GM23338 (cell line): ENCODE data around the gene GAGE1. TPM values are rescaled to one million over a fixed set of nuclear protein-coding genes. Genes with fewer than 3 reads are reported as not detected.

Experiments used
- ATAC-seq: fragments of 200-7000 bp; cut with Tn5 transposase; 3 replicates; pipeline ENCODE4 v1.9.1; 2020
- DNase-seq: peaks from one replicate; pipeline ENCODE4 v3.0.0-alpha.2; 2015; ENCODE audit warnings: low spot score
- H2AFZ ChIP-seq: fragments of 200-600 bp; sonication (generic); 2 replicates; pipeline ENCODE4 v1.8.0; 2016; ENCODE audit warnings: antibody characterized with exemption, mild to moderate bottlenecking, moderate library complexity
- H3F3A ChIP-seq: fragments of 200-600 bp; sonication (generic); replicated peaks from 2 replicates; pipeline ENCODE4 v1.8.0; 2017; ENCODE audit warnings: antibody characterized with exemption, mixed run types, low read depth
- H3K27ac ChIP-seq: fragments of 200-600 bp; sonication (generic); 2 replicates; pipeline ENCODE4 v1.6.1; 2016; ENCODE audit warnings: low read depth
- H3K27me3 ChIP-seq: fragments of 200-600 bp; sonication (generic); 2 replicates; pipeline ENCODE4 v1.8.0; 2016; ENCODE audit warnings: mild to moderate bottlenecking, mixed run types, moderate library complexity; ENCODE audit not compliant: insufficient read depth
- H3K36me3 ChIP-seq: fragments of 200-600 bp; sonication (generic); 2 replicates; pipeline ENCODE4 v1.8.0; 2016; ENCODE audit warnings: mild to moderate bottlenecking; ENCODE audit not compliant: insufficient read depth
- H3K4me1 ChIP-seq: fragments of 200-600 bp; sonication (generic); 2 replicates; pipeline ENCODE4 v1.8.0; 2016; ENCODE audit warnings: mild to moderate bottlenecking, moderate library complexity; ENCODE audit not compliant: insufficient read depth
- H3K4me2 ChIP-seq: fragments of 200-600 bp; sonication (generic); 2 replicates; pipeline ENCODE4 v1.7.1; 2017; ENCODE audit warnings: mixed run types
- H3K4me3 ChIP-seq: fragments of 200-600 bp; sonication (generic); 2 replicates; pipeline ENCODE4 v1.6.1; 2016; ENCODE audit warnings: mixed run types
- H3K79me2 ChIP-seq: fragments of 200-600 bp; sonication (generic); replicated peaks from 2 replicates; pipeline ENCODE4 v1.8.0; 2017; ENCODE audit warnings: mild to moderate bottlenecking; ENCODE audit not compliant: insufficient read depth
- H3K9me2 ChIP-seq: fragments of 200-600 bp; sonication (generic); 2 replicates; pipeline ENCODE4 v1.8.0; 2017; ENCODE audit not compliant: insufficient read depth
- H4K20me1 ChIP-seq: fragments of 200-600 bp; sonication (generic); replicated peaks from 2 replicates; pipeline ENCODE4 v1.8.0; 2017; ENCODE audit warnings: mild to moderate bottlenecking; ENCODE audit not compliant: insufficient read depth
- H3K27ac Mint-ChIP-seq: 2 replicates; pipeline ENCODE4 v1.8.0; 2020; ENCODE audit warnings: inconsistent platforms, mild to moderate bottlenecking, moderate library complexity, mixed read lengths
- H3K27me3 Mint-ChIP-seq: 3 replicates; pipeline ENCODE4 v1.8.0; 2022; ENCODE audit warnings: low read depth, mild to moderate bottlenecking, moderate library complexity, mixed read lengths, inconsistent platforms; ENCODE audit not compliant: insufficient read depth, poor library complexity
- H3K36me3 Mint-ChIP-seq: 3 replicates; pipeline ENCODE4 v1.8.0; 2021; ENCODE audit warnings: low read depth, mild to moderate bottlenecking, inconsistent platforms, moderate library complexity, mixed read lengths
- H3K4me1 Mint-ChIP-seq: 3 replicates; pipeline ENCODE4 v1.8.0; 2020; ENCODE audit warnings: mild to moderate bottlenecking, inconsistent platforms, mixed read lengths
- H3K4me3 Mint-ChIP-seq: 3 replicates; pipeline ENCODE4 v1.8.0; 2021; ENCODE audit warnings: moderate library complexity, mild to moderate bottlenecking, inconsistent platforms, mixed read lengths
- H3K9me3 Mint-ChIP-seq: 3 replicates; pipeline ENCODE4 v1.8.0; 2020; ENCODE audit warnings: moderate library complexity, mild to moderate bottlenecking, inconsistent platforms, mixed read lengths
- CREB1 ChIP-seq: fragments of 250-450 bp; sonication (Bioruptor Pico); IDR thresholded peaks from 2 replicates; pipeline ENCODE4 v1.5.0; 2020; ENCODE audit warnings: low read depth, mild to moderate bottlenecking, moderate library complexity
- EZH2 ChIP-seq: fragments of 200-600 bp; sonication (generic); IDR thresholded peaks from one replicate; pipeline ENCODE4 v1.8.0; 2017; ENCODE audit warnings: antibody characterized with exemption, mild to moderate bottlenecking, low read depth; ENCODE audit not compliant: unreplicated experiment
- EZH2phosphoT487 ChIP-seq: fragments of 200-600 bp; sonication (generic); IDR thresholded peaks from one replicate; pipeline ENCODE4 v1.8.1; 2018; ENCODE audit warnings: antibody characterized with exemption; ENCODE audit not compliant: unreplicated experiment
- JUNB ChIP-seq: IDR thresholded peaks from one replicate; pipeline ENCODE4 v1.6.1; 2016; ENCODE audit warnings: antibody characterized with exemption; ENCODE audit not compliant: unreplicated experiment
- NANOG ChIP-seq: IDR thresholded peaks from 2 replicates; pipeline ENCODE4 v1.6.1; 2016; ENCODE audit warnings: antibody characterized with exemption, borderline replicate concordance
- POLR2AphosphoS5 ChIP-seq: IDR thresholded peaks from 2 replicates; pipeline ENCODE4 v1.6.1; 2016; ENCODE audit warnings: antibody characterized with exemption, low read depth
- STAT1 ChIP-seq: IDR thresholded peaks from one replicate; pipeline ENCODE4 v1.6.1; 2016; ENCODE audit warnings: antibody characterized with exemption; ENCODE audit not compliant: unreplicated experiment
- ZNF114 ChIP-seq: fragments of 250-450 bp; sonication (Bioruptor Pico); IDR thresholded peaks from 2 replicates; pipeline ENCODE4 v1.5.0; 2020; ENCODE audit warnings: mild to moderate bottlenecking, moderate library complexity
- ZNF331 ChIP-seq: fragments of 250-450 bp; sonication (Bioruptor Pico); IDR thresholded peaks from 2 replicates; pipeline ENCODE4 v1.5.0; 2020; ENCODE audit warnings: low read depth, mild to moderate bottlenecking, moderate library complexity
- polyA plus RNA-seq: library from polyadenylated mRNA; unstranded; fragments of >200 nt; fragmentation: Nextera tagmentation; extraction: Ambion mirVana; gene quantifications from 2 replicates; pipeline ENCODE4 v1.2.1, GENCODE V29; 2016
- total RNA-seq: library from RNA; depleted of rRNA; stranded (reverse); fragments of >200 nt; shearing (Covaris generic); gene quantifications from 2 replicates; pipeline ENCODE4 v1.2.3, GENCODE V29; 2014
- TF ChIP-seq, protein P1 (sequence below): fragments of 250-450 bp; sonication (Bioruptor Pico); IDR thresholded peaks from 2 replicates; pipeline ENCODE4 v1.5.0; 2020; ENCODE audit warnings: mild to moderate bottlenecking, moderate library complexity
- TF ChIP-seq, protein P2 (sequence below), 2 experiments: fragments of 200-600 bp in 1 of 2; sonication (generic) in 1 of 2; conservative IDR thresholded peaks; 2 replicates each; pipeline versions ENCODE4 v1.5.1 to v1.6.1; 2016 to 2017; ENCODE audit warnings: antibody characterized with exemption in 2 of 2, low read depth in 2 of 2, mild to moderate bottlenecking in 2 of 2, moderate library complexity in 1 of 2
- TF ChIP-seq, protein P3 (sequence below): IDR thresholded peaks from one replicate; pipeline ENCODE4 v1.6.1; 2018; ENCODE audit warnings: antibody characterized with exemption; ENCODE audit not compliant: unreplicated experiment
- TF ChIP-seq, protein P4 (sequence below): IDR thresholded peaks from 2 replicates; pipeline ENCODE4 v1.6.1; 2016; ENCODE audit warnings: antibody characterized with exemption

The GAGE1 gene
- total and polyA plus RNA-seq, 2 experiments from 2014 or later: 0.68 TPM; not detected in 1

DNA sequence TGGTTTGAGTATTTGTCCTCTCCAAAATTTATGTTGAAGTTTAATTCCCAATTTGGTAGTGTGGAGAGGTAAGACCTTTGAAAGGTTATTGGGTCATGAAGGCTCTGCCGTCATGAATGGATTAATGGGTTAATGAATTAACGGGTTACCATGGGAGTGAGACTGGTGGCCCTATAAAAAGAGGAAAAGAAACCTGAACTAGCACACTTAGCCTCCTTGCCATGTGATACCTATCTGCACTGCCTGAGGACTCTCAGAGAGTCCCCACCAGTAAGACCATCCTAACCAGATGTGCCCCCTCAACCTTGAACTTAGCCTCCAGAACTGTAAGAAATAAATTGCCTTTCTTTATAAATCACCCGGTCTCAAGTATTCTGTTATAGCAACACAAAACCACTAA lies 57.7 kb downstream of the GAGE1 start:
- no peaks in the 10 kb centered on the region for H3K27me3 ChIP-seq
- no peaks in the 10 kb centered on the region for H3K4me1 ChIP-seq
- Mint-ChIP-seq H3K27ac (no peak overlapping the region), H3K27me3 (no peaks in the 10 kb centered on the region), H3K36me3 (no peaks in the 10 kb centered on the region), H3K9me3 (no peaks in the 10 kb centered on the region; the same call in 2 of the 3 replicates), H3K4me1 (no peaks in the 10 kb centered on the region), H3K4me3 (no peak overlapping the region)
- H3K27ac ChIP-seq: no peak overlapping the region
- no peak overlapping the region for H3K4me2 ChIP-seq
- no peak for ATAC-seq
- H4K20me1 ChIP-seq: no peaks in the 10 kb centered on the region
- TF ChIP-seq EZH2 (no peak), ZNF331 (CRISPR knock-in tag) (no peak), ZNF114 (CRISPR knock-in tag) (no peak), JUNB (no peak), STAT1 (no peak), EZH2phosphoT487 (no peak), NANOG (no peak), CREB1 (CRISPR knock-in tag) (no peak), POLR2AphosphoS5 (no peak)
- TF ChIP-seq, protein P1, sequence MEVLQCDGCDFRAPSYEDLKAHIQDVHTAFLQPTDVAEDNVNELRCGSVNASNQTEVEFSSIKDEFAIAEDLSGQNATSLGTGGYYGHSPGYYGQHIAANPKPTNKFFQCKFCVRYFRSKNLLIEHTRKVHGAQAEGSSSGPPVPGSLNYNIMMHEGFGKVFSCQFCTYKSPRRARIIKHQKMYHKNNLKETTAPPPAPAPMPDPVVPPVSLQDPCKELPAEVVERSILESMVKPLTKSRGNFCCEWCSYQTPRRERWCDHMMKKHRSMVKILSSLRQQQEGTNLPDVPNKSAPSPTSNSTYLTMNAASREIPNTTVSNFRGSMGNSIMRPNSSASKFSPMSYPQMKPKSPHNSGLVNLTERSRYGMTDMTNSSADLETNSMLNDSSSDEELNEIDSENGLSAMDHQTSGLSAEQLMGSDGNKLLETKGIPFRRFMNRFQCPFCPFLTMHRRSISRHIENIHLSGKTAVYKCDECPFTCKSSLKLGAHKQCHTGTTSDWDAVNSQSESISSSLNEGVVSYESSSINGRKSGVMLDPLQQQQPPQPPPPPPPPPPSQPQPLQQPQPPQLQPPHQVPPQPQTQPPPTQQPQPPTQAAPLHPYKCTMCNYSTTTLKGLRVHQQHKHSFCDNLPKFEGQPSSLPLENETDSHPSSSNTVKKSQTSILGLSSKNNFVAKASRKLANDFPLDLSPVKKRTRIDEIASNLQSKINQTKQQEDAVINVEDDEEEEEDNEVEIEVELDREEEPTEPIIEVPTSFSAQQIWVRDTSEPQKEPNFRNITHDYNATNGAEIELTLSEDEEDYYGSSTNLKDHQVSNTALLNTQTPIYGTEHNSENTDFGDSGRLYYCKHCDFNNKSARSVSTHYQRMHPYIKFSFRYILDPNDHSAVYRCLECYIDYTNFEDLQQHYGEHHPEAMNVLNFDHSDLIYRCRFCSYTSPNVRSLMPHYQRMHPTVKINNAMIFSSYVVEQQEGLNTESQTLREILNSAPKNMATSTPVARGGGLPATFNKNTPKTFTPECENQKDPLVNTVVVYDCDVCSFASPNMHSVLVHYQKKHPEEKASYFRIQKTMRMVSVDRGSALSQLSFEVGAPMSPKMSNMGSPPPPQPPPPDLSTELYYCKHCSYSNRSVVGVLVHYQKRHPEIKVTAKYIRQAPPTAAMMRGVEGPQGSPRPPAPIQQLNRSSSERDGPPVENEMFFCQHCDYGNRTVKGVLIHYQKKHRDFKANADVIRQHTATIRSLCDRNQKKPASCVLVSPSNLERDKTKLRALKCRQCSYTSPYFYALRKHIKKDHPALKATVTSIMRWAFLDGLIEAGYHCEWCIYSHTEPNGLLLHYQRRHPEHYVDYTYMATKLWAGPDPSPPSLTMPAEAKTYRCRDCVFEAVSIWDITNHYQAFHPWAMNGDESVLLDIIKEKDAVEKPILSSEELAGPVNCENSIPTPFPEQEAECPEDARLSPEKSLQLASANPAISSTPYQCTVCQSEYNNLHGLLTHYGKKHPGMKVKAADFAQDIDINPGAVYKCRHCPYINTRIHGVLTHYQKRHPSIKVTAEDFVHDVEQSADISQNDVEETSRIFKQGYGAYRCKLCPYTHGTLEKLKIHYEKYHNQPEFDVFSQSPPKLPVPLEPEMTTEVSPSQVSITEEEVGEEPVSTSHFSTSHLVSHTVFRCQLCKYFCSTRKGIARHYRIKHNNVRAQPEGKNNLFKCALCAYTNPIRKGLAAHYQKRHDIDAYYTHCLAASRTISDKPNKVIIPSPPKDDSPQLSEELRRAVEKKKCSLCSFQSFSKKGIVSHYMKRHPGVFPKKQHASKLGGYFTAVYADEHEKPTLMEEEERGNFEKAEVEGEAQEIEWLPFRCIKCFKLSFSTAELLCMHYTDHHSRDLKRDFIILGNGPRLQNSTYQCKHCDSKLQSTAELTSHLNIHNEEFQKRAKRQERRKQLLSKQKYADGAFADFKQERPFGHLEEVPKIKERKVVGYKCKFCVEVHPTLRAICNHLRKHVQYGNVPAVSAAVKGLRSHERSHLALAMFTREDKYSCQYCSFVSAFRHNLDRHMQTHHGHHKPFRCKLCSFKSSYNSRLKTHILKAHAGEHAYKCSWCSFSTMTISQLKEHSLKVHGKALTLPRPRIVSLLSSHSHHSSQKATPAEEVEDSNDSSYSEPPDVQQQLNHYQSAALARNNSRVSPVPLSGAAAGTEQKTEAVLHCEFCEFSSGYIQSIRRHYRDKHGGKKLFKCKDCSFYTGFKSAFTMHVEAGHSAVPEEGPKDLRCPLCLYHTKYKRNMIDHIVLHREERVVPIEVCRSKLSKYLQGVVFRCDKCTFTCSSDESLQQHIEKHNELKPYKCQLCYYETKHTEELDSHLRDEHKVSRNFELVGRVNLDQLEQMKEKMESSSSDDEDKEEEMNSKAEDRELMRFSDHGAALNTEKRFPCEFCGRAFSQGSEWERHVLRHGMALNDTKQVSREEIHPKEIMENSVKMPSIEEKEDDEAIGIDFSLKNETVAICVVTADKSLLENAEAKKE (CRISPR knock-in tag): no peak
- TF ChIP-seq, protein P2, sequence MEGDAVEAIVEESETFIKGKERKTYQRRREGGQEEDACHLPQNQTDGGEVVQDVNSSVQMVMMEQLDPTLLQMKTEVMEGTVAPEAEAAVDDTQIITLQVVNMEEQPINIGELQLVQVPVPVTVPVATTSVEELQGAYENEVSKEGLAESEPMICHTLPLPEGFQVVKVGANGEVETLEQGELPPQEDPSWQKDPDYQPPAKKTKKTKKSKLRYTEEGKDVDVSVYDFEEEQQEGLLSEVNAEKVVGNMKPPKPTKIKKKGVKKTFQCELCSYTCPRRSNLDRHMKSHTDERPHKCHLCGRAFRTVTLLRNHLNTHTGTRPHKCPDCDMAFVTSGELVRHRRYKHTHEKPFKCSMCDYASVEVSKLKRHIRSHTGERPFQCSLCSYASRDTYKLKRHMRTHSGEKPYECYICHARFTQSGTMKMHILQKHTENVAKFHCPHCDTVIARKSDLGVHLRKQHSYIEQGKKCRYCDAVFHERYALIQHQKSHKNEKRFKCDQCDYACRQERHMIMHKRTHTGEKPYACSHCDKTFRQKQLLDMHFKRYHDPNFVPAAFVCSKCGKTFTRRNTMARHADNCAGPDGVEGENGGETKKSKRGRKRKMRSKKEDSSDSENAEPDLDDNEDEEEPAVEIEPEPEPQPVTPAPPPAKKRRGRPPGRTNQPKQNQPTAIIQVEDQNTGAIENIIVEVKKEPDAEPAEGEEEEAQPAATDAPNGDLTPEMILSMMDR (conservative IDR thresholded peaks at IDR 0.05; ENCODE audit: low read depth in 2 of 2): no peak
- TF ChIP-seq, protein P3, sequence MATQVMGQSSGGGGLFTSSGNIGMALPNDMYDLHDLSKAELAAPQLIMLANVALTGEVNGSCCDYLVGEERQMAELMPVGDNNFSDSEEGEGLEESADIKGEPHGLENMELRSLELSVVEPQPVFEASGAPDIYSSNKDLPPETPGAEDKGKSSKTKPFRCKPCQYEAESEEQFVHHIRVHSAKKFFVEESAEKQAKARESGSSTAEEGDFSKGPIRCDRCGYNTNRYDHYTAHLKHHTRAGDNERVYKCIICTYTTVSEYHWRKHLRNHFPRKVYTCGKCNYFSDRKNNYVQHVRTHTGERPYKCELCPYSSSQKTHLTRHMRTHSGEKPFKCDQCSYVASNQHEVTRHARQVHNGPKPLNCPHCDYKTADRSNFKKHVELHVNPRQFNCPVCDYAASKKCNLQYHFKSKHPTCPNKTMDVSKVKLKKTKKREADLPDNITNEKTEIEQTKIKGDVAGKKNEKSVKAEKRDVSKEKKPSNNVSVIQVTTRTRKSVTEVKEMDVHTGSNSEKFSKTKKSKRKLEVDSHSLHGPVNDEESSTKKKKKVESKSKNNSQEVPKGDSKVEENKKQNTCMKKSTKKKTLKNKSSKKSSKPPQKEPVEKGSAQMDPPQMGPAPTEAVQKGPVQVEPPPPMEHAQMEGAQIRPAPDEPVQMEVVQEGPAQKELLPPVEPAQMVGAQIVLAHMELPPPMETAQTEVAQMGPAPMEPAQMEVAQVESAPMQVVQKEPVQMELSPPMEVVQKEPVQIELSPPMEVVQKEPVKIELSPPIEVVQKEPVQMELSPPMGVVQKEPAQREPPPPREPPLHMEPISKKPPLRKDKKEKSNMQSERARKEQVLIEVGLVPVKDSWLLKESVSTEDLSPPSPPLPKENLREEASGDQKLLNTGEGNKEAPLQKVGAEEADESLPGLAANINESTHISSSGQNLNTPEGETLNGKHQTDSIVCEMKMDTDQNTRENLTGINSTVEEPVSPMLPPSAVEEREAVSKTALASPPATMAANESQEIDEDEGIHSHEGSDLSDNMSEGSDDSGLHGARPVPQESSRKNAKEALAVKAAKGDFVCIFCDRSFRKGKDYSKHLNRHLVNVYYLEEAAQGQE: no peak
- TF ChIP-seq, protein P4, sequence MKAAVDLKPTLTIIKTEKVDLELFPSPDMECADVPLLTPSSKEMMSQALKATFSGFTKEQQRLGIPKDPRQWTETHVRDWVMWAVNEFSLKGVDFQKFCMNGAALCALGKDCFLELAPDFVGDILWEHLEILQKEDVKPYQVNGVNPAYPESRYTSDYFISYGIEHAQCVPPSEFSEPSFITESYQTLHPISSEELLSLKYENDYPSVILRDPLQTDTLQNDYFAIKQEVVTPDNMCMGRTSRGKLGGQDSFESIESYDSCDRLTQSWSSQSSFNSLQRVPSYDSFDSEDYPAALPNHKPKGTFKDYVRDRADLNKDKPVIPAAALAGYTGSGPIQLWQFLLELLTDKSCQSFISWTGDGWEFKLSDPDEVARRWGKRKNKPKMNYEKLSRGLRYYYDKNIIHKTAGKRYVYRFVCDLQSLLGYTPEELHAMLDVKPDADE: no peak
- no peak overlapping the region for H3K4me3 ChIP-seq
- no peaks in the 10 kb centered on the region for H3K9me2 ChIP-seq
- no peak overlapping the region for H2AFZ ChIP-seq
- H3K36me3 ChIP-seq: no peaks in the 10 kb centered on the region
- DNase-seq: no peak
- H3K79me2 ChIP-seq: no peaks in the 10 kb centered on the region
- no peaks in the 10 kb centered on the region for H3F3A ChIP-seq
